RWPE2 (cell line): ENCODE results near the gene MRPL37.
"Not testable (repeated sequence)": the region's sequence is repeated elsewhere in the genome, so short reads cannot be mapped to it uniquely, and the experiment has no call there.

Experiments
- ATAC-seq: fragments of 200-7000 bp; cut with Tn5 transposase; 3 replicates; pipeline ENCODE4 v1.9.1; 2021; ENCODE audit warnings: low read depth
- DNase-seq: peaks from one replicate; pipeline ENCODE4 v3.0.0-alpha.2; 2020; ENCODE audit warnings: low spot score
- H3K27ac ChIP-seq: fragments of 450-650 bp; 2 replicates; pipeline ENCODE4 v1.5.1; 2017; ENCODE audit warnings: mild to moderate bottlenecking; ENCODE audit not compliant: poor library complexity, severe bottlenecking
- H3K27me3 ChIP-seq: fragments of 250-450 bp; sonication (Bioruptor Pico); 2 replicates; pipeline ENCODE4 v1.5.1; 2021; ENCODE audit warnings: mild to moderate bottlenecking, moderate library complexity; ENCODE audit not compliant: insufficient read depth, poor library complexity, severe bottlenecking
- H3K36me3 ChIP-seq: fragments of 250-450 bp; sonication (Bioruptor Pico); 2 replicates; pipeline ENCODE4 v1.5.1; 2020; ENCODE audit warnings: low read depth, mild to moderate bottlenecking, moderate library complexity
- H3K4me1 ChIP-seq: fragments of 250-450 bp; sonication (Bioruptor Pico); 2 replicates; pipeline ENCODE4 v1.5.1; 2021; ENCODE audit warnings: mild to moderate bottlenecking, moderate library complexity; ENCODE audit not compliant: insufficient read depth, poor library complexity, severe bottlenecking
- H3K4me3 ChIP-seq: fragments of 250-450 bp; sonication (Bioruptor Pico); 2 replicates; pipeline ENCODE4 v1.5.1; 2021; ENCODE audit warnings: mild to moderate bottlenecking, moderate library complexity; ENCODE audit not compliant: severe bottlenecking
- H3K9me3 ChIP-seq: fragments of 250-450 bp; sonication (Bioruptor Pico); 2 replicates; pipeline ENCODE4 v1.5.1; 2021; ENCODE audit warnings: mild to moderate bottlenecking, moderate library complexity; ENCODE audit not compliant: severe bottlenecking
- TF ChIP-seq, protein P1 (sequence below): fragments of 450-650 bp; IDR thresholded peaks from one replicate; pipeline ENCODE4 v1.5.1; 2017; ENCODE audit warnings: mild to moderate bottlenecking, moderate library complexity; ENCODE audit not compliant: poor library complexity, severe bottlenecking

The MRPL37 gene

DNA sequence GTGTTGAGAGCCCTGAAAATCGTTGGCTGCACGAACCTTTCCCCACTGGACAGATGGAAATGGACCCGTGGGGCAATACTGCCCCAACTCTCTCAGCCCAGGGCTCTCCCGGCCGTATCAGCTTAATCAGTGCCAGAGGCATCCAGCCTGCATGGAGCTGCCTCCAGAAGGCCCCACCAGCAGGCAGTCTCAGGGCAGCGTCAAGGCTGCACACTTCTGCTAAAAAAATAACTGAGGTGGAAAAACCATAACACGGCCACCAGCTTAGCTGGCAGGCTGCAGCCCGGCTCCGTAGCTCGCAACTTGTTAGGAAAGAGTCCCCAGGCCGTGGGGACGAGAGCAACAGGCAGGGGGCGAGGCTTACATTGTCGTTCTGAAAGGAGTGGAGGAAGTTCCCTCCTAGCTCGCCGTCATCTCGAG lies 27.9 kb downstream of the MRPL37 start:
- TF ChIP-seq, protein P1, sequence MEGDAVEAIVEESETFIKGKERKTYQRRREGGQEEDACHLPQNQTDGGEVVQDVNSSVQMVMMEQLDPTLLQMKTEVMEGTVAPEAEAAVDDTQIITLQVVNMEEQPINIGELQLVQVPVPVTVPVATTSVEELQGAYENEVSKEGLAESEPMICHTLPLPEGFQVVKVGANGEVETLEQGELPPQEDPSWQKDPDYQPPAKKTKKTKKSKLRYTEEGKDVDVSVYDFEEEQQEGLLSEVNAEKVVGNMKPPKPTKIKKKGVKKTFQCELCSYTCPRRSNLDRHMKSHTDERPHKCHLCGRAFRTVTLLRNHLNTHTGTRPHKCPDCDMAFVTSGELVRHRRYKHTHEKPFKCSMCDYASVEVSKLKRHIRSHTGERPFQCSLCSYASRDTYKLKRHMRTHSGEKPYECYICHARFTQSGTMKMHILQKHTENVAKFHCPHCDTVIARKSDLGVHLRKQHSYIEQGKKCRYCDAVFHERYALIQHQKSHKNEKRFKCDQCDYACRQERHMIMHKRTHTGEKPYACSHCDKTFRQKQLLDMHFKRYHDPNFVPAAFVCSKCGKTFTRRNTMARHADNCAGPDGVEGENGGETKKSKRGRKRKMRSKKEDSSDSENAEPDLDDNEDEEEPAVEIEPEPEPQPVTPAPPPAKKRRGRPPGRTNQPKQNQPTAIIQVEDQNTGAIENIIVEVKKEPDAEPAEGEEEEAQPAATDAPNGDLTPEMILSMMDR = no peak
- H3K9me3 ChIP-seq = no peaks in the 10 kb centered on the region
- H3K4me1 ChIP-seq = no peaks in the 10 kb centered on the region
- H3K27ac ChIP-seq = no peak overlapping the region
- no peak for ATAC-seq
- no peak for DNase-seq
- H3K27me3 ChIP-seq = no peaks in the 10 kb centered on the region
- H3K4me3 ChIP-seq = no peak overlapping the region
- H3K36me3 ChIP-seq = no peaks in the 10 kb centered on the region

DNA sequence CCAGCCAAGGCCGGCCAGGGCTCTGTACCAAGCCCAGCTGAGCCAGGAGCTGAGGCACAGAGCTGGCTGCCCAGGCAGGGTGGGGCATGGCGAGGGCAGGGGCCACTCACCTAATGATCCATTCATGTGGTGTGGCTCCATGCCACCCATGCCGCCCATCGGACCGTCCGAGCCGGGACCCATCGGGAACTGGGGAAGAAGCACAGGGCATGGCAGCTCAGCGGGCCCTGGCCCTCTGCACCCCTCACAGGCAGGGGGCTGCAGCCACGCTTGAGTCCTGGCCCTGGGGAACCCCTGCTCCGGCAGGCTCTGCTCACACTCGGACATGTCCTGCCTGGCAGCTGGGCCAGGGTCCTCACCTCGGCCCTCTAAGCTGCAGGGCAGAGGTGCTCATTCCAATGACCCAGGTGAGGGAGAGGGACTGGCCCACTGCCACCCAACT lies 28.7 kb downstream of the MRPL37 start:
- H3K27me3 ChIP-seq = no peaks in the 10 kb centered on the region
- no peak overlapping the region for H3K4me3 ChIP-seq
- ATAC-seq = no peak; the same call in 2 of the 3 replicates
- no peak for DNase-seq
- H3K9me3 ChIP-seq = no peaks in the 10 kb centered on the region
- H3K27ac ChIP-seq = no peak overlapping the region
- TF ChIP-seq, protein P1 = no peak
- no peaks in the 10 kb centered on the region for H3K36me3 ChIP-seq
- no peaks in the 10 kb centered on the region for H3K4me1 ChIP-seq

DNA sequence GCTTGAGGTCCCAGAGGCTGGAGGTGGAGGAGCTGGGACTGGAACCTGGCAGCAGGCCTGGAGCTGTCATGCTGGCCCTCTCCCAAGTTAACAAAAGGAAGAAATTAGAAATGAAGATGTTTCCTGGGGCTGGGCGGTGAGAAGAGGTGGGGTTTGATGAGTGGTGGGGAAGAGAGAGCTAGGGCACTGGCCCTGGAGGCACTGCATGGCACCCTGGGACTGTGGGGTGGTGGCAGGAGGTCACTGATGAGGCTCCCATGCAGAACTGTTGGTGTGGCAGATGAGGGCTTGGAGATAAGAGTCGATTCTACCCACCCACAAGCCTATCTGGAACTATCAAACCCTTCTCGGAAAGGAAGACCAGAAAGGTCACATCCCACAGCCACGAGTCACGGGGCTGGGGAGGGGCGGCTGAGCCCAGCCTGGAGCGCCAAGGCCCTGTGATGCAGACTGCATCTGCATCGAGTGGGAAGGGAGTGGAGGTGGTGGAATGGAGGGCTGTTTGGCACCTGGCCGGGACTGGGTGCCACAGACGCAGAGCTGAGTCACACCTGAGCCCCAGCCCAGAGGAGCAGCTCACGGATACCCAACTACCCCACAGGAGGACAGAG lies 29.4 kb downstream of the MRPL37 start:
- TF ChIP-seq, protein P1 = no peak
- DNase-seq = no peak
- Histone ChIP-seq H3K27me3 (no peaks in the 10 kb centered on the region), H3K9me3 (no peaks in the 10 kb centered on the region), H3K4me1 (no peaks in the 10 kb centered on the region), H3K27ac (no peak overlapping the region), H3K36me3 (no peaks in the 10 kb centered on the region), H3K4me3 (no peak overlapping the region)
- peak; percentile 57 for ATAC-seq

DNA sequence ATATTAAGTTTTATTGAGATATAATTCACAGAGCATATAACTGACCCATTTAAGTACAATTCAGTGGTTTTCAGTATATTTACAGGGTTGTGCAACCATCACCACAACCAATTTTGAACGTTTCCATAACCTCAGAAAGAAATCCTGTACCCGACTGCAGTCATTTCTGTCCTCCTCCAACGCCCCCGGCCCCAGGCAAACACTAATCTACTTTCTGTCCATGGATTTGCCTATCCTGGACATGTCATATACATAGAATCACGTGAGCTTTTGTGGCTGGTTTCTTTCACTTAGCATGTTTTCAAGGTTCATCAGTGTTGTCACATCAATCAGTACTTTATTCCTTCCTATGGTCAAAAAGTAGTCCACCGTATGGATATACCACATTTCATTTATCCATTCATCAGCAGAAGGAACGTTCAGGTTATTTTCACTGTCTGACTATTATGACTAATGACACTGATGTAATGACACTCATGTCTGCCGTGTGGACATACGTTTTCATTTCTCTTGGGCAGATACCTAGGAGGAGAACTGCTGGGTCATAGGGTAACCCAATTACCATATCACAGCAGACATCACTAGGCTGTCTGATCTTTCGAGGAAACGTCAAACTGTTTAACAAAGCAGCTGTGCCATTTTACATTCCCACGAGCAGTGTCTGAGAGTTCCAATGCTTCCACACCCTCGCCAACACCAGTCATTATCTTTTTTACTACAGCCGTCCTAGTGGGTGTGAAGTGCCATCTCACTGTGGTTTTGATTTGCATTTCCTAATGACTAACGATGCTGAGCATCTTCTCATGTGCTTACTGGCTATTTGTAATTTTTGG lies 30.8 kb downstream of the MRPL37 start:
- DNase-seq (no peak), ATAC-seq (no peak)
- TF ChIP-seq, protein P1 = no peak
- Histone ChIP-seq H3K27ac (no peak overlapping the region), H3K36me3 (no peaks in the 10 kb centered on the region), H3K4me1 (no peaks in the 10 kb centered on the region), H3K27me3 (no peaks in the 10 kb centered on the region), H3K9me3 (no peaks in the 10 kb centered on the region), H3K4me3 (no peak overlapping the region)

DNA sequence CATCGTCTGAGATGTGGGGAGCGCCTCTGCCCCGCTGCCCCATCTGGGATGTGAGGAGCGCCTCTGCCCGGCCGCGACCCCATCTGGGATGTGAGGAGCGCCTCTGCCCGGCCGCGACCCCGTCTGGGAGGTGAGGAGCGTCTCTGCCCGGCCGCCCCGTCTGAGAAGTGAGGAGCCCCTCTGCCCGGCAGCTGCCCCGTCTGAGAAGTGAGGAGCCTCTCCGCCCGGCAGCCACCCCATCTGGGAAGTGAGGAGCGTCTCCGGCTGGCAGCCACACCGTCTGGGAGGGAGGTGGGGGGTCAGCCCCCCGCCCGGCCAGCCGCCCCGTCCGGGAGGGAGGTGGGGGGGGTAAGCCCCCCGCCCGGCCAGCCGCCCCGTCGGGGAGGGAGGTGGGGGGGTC lies 33.2 kb downstream of the MRPL37 start:
- not testable (repeated sequence) for H3K36me3 ChIP-seq, DNase-seq, H3K4me3 ChIP-seq, H3K4me1 ChIP-seq, ATAC-seq, H3K27me3 ChIP-seq, H3K27ac ChIP-seq, H3K9me3 ChIP-seq
